Measurements from ENCODE around the gene IPO11. TPM values are rescaled to one million over a fixed set of nuclear protein-coding genes. Genes with fewer than 3 reads are reported as not detected.
A peak's percentile ranks its signal among the peaks of the same experiment; 100 is the strongest.

The IPO11 gene
- total RNA-seq, 1 donor from 2014 or later: 18.3 TPM

GRCh38 chr5:62395210-62395950, 17.2 kb upstream of the IPO11 start:
- no peaks in the 10 kb centered on the region for H3K27me3 ChIP-seq (ENCODE audit: control insufficient read depth, insufficient read depth, low read length)
- no peaks in the 10 kb centered on the region for H3K36me3 ChIP-seq (ENCODE audit: control insufficient read depth, insufficient read depth, low read length)
- DNase-seq (ENCODE audit: low read depth): no peak
- H3K4me3 ChIP-seq (ENCODE audit: low read depth, low read length): no peak overlapping the region
- TF ChIP-seq CTCF (IDR thresholded peaks at IDR 0.05; ENCODE audit: insufficient read depth, low read length, poor library complexity, severe bottlenecking): no peak

GRCh38 chr5:62403411-62404250, 8.9 kb upstream of the IPO11 start, which contains the start of gene DIMT1:
Gene DIMT1 (minus strand): TSS chr5:62403905. CDS start chr5:62403772, 133 bp downstream.
- peak within 1 kb of the TSS; percentile 90 for H3K4me3 ChIP-seq (ENCODE audit: low read depth, low read length)
- no peak for TF ChIP-seq CTCF (IDR thresholded peaks at IDR 0.05; ENCODE audit: insufficient read depth, low read length, poor library complexity, severe bottlenecking)
- peak; percentile 87 for DNase-seq (ENCODE audit: low read depth)
- no peaks in the 10 kb centered on the region for H3K27me3 ChIP-seq (ENCODE audit: control insufficient read depth, insufficient read depth, low read length)
- H3K36me3 ChIP-seq (ENCODE audit: control insufficient read depth, insufficient read depth, low read length): no peaks in the 10 kb centered on the region

- DNase-seq (ENCODE audit: low read depth): no peak
- H3K36me3 ChIP-seq (ENCODE audit: control insufficient read depth, insufficient read depth, low read length): no peaks in the 10 kb centered on the region
- TF ChIP-seq CTCF (IDR thresholded peaks at IDR 0.05; ENCODE audit: insufficient read depth, low read length, poor library complexity, severe bottlenecking): no peak
- H3K27me3 ChIP-seq (ENCODE audit: control insufficient read depth, insufficient read depth, low read length): no peaks in the 10 kb centered on the region
- peak overlapping the region; percentile 87 for H3K4me3 ChIP-seq (ENCODE audit: low read depth, low read length)
Measured at GRCh38 chr5:62413711-62414110, 1.1 kb downstream of the IPO11 start.

- Histone ChIP-seq H3K27me3 (ENCODE audit: control insufficient read depth, insufficient read depth, low read length) (no peaks in the 10 kb centered on the region), H3K4me3 (ENCODE audit: low read depth, low read length) (no peak overlapping the region), H3K36me3 (ENCODE audit: control insufficient read depth, insufficient read depth, low read length) (no peaks in the 10 kb centered on the region)
- no peak for TF ChIP-seq CTCF (IDR thresholded peaks at IDR 0.05; ENCODE audit: insufficient read depth, low read length, poor library complexity, severe bottlenecking)
- DNase-seq (ENCODE audit: low read depth): no peak
Measured at GRCh38 chr5:62418462-62419076, 6.0 kb downstream of the IPO11 start.

- Histone ChIP-seq H3K36me3 (ENCODE audit: control insufficient read depth, insufficient read depth, low read length) (no peaks in the 10 kb centered on the region), H3K4me3 (ENCODE audit: low read depth, low read length) (no peak overlapping the region), H3K27me3 (ENCODE audit: control insufficient read depth, insufficient read depth, low read length) (no peaks in the 10 kb centered on the region)
- no peak for TF ChIP-seq CTCF (IDR thresholded peaks at IDR 0.05; ENCODE audit: insufficient read depth, low read length, poor library complexity, severe bottlenecking)
- DNase-seq (ENCODE audit: low read depth): no peak
Measured at GRCh38 chr5:62419609-62420008, 7.0 kb downstream of the IPO11 start.
